Mesendoderm (in vitro differentiated cells): ENCODE measurements around the gene TRIM46. TPM values are rescaled to one million over a fixed set of nuclear protein-coding genes. Genes with fewer than 3 reads are reported as not detected.
"Not testable (repeated sequence)": the region's sequence is repeated elsewhere in the genome, so short reads cannot be mapped to it uniquely, and the experiment has no call there.

Experiments
- DNase-seq: peaks from one replicate; pipeline ENCODE4 v3.0.0; 2013
- H2AK5ac ChIP-seq: 2 replicates; pipeline ENCODE4 v1.6.1; 2013; ENCODE audit warnings: low read length, inconsistent platforms
- H2BK120ac ChIP-seq: 2 replicates; pipeline ENCODE4 v1.6.1; 2013; ENCODE audit warnings: low read depth, mild to moderate bottlenecking, low read length, moderate library complexity, mixed read lengths
- H2BK15ac ChIP-seq: replicated peaks from 2 replicates; pipeline ENCODE4 v1.6.1; 2013; ENCODE audit warnings: low read depth, mild to moderate bottlenecking, moderate library complexity
- H2BK5ac ChIP-seq: 2 replicates; pipeline ENCODE4 v1.6.1; 2013; ENCODE audit warnings: low read length, inconsistent platforms
- H3K18ac ChIP-seq: 2 replicates; pipeline ENCODE4 v1.6.1; 2013; ENCODE audit warnings: mild to moderate bottlenecking, low read length, mixed read lengths
- H3K23ac ChIP-seq: one replicate; pipeline ENCODE4 v1.6.1; 2013; ENCODE audit warnings: low read length
- H3K27ac ChIP-seq: 2 replicates; pipeline ENCODE4 v1.5.1; 2013; ENCODE audit warnings: low read depth, mild to moderate bottlenecking, inconsistent platforms, low read length, moderate library complexity
- H3K27me3 ChIP-seq: 2 replicates; pipeline ENCODE4 v1.6.1; 2013; ENCODE audit warnings: low read length, control low read depth, mild to moderate bottlenecking, inconsistent platforms; ENCODE audit not compliant: insufficient read depth, poor library complexity
- H3K36me3 ChIP-seq: 2 replicates; pipeline ENCODE4 v1.6.1; 2013; ENCODE audit warnings: low read length, inconsistent platforms; ENCODE audit not compliant: control insufficient read depth, insufficient read depth
- H3K4ac ChIP-seq: one replicate; pipeline ENCODE4 v1.6.1; 2013; ENCODE audit warnings: low read depth, mild to moderate bottlenecking, low read length, moderate library complexity
- H3K4me1 ChIP-seq: 2 replicates; pipeline ENCODE4 v1.6.1; 2013; ENCODE audit warnings: low read depth, low read length, inconsistent platforms; ENCODE audit not compliant: control insufficient read depth
- H3K4me2 ChIP-seq: 2 replicates; pipeline ENCODE4 v1.6.1; 2013; ENCODE audit warnings: low read length
- H3K4me3 ChIP-seq: 2 replicates; pipeline ENCODE4 v1.5.1; 2013; ENCODE audit warnings: mild to moderate bottlenecking, low read length
- H3K56ac ChIP-seq: one replicate; pipeline ENCODE4 v1.6.1; 2013; ENCODE audit warnings: low read length
- H3K79me1 ChIP-seq: 2 replicates; pipeline ENCODE4 v1.6.1; 2013; ENCODE audit warnings: low read length, inconsistent platforms
- H3K79me2 ChIP-seq: 2 replicates; pipeline ENCODE4 v1.6.1; 2013; ENCODE audit warnings: mild to moderate bottlenecking, low read length; ENCODE audit not compliant: control insufficient read depth, insufficient read depth
- H3K9ac ChIP-seq: 2 replicates; pipeline ENCODE4 v1.6.1; 2013; ENCODE audit warnings: low read length, inconsistent platforms
- H4K5ac ChIP-seq: one replicate; pipeline ENCODE4 v1.6.1; 2013; ENCODE audit warnings: low read length
- H4K8ac ChIP-seq: one replicate; pipeline ENCODE4 v1.6.1; 2013; ENCODE audit warnings: low read depth, mild to moderate bottlenecking, control low read depth, low read length, moderate library complexity
- WGBS: extraction: QIAGEN DNeasy Blood & Tissue Kit; methylation state at CpG from one replicate; pipeline ENCODE4 v1.1.7; 2013; ENCODE audit warnings: low lambda C conversion rate, missing lambda C conversion rate; ENCODE audit not compliant: insufficient coverage; ENCODE audit errors: extremely low coverage; 5-methylcytosine and 5-hydroxymethylcytosine counted together
- small RNA-seq: library from polyadenylated mRNA; stranded (forward); fragments of <200 nt; extraction: miRNeasy Mini kit (QIAGEN cat#:217004); gene quantifications from one replicate; pipeline ENCODE3, GENCODE V24; 2013; ENCODE audit not compliant: insufficient read depth

Gene TRIM46

DNA sequence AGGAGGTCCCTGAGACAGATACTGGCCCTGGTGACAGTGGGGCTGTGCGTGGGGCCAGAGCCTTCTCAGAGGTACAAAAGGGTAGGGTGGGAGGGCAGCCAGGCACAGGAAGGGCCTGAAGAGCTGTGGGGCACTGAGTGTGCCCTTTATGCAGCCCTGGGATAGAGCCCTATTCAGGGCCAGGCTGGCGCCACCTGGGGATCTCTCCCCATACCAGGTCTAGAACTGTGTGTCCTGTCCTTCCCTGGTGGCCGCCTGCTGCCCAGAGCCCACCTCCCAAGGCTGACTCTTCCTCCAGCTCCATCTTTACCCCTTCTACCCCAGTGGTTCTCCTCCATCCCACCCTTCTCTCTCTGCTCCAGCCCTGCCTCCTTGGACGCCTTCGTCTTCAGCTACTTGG is 59.9 kb downstream of the TRIM46 start:
- no CpG with 5 or more reads among the region's 5 CpGs for WGBS
- H3K9ac ChIP-seq, H3K56ac ChIP-seq, H4K5ac ChIP-seq, H3K4ac ChIP-seq, H3K4me2 ChIP-seq, H3K79me1 ChIP-seq, H2BK15ac ChIP-seq, H3K79me2 ChIP-seq, H3K27me3 ChIP-seq, H2BK120ac ChIP-seq, H4K8ac ChIP-seq, H3K4me3 ChIP-seq, H3K18ac ChIP-seq, H3K4me1 ChIP-seq, H3K36me3 ChIP-seq, H3K23ac ChIP-seq, H2AK5ac ChIP-seq, H2BK5ac ChIP-seq, DNase-seq, H3K27ac ChIP-seq: not testable (repeated sequence)

Small RNA genes lying within 50 kb of the gene (small RNA-seq; reads per million reads assigned to genes)
- not detected for gene HMGN2P18
